HG03354 (cell line): ENCODE results near the gene EFNA1.
A peak's percentile ranks its signal among the peaks of the same experiment; 100 is the strongest.
"Not testable (repeated sequence)": the region's sequence is repeated elsewhere in the genome, so short reads cannot be mapped to it uniquely, and the experiment has no call there.

Experiments
- ATAC-seq: cut with Tn5 transposase; IDR thresholded peaks from one replicate; pipeline ENCODE4 v1.9.1; 2021; ENCODE audit warnings: mild to moderate bottlenecking; ENCODE audit not compliant: unreplicated experiment, poor library complexity, severe bottlenecking

Gene EFNA1

GRCh38 chr1:155137154-155137949 lies 9.7 kb downstream of the EFNA1 start:
- no peak for ATAC-seq

GRCh38 chr1:155139895-155140629 lies 12.4 kb downstream of the EFNA1 start, which contains the start of gene DPM3:
Gene DPM3 (minus strand): TSS chr1:155140531. CDS start chr1:155140240, 291 bp downstream.
- peak; percentile 71 for ATAC-seq

- ATAC-seq, result no peak
Observed at GRCh38 chr1:155140630-155140953, 12.9 kb downstream of the EFNA1 start.

- ATAC-seq, result no peak
Observed at GRCh38 chr1:155141749-155142148, 14.1 kb downstream of the EFNA1 start.

GRCh38 chr1:155145491-155145890 lies 17.8 kb downstream of the EFNA1 start:
- no peak for ATAC-seq

GRCh38 chr1:155155996-155156643 lies 28.4 kb downstream of the EFNA1 start:
- ATAC-seq, result not testable (repeated sequence)

GRCh38 chr1:155158991-155159390 lies 31.3 kb downstream of the EFNA1 start:
- ATAC-seq, result no peak

GRCh38 chr1:155160128-155160527 lies 32.5 kb downstream of the EFNA1 start:
- ATAC-seq, result no peak

- ATAC-seq, result not testable (repeated sequence)
Observed at GRCh38 chr1:155162631-155163030, 35.0 kb downstream of the EFNA1 start.

GRCh38 chr1:155163785-155164184 lies 36.1 kb downstream of the EFNA1 start:
- not testable (repeated sequence) for ATAC-seq

- ATAC-seq, result not testable (repeated sequence)
Observed at GRCh38 chr1:155164625-155165024, 36.9 kb downstream of the EFNA1 start.

- no peak for ATAC-seq
Observed at GRCh38 chr1:155166051-155166470, 38.4 kb downstream of the EFNA1 start.

GRCh38 chr1:155166471-155167165 lies 38.9 kb downstream of the EFNA1 start:
- ATAC-seq, result no peak

- peak; percentile 54 for ATAC-seq
Observed at GRCh38 chr1:155167166-155168104, 39.8 kb downstream of the EFNA1 start.

GRCh38 chr1:155168105-155168445 lies 40.4 kb downstream of the EFNA1 start:
- not testable (repeated sequence) for ATAC-seq

GRCh38 chr1:155168456-155169210 lies 41.0 kb downstream of the EFNA1 start:
- no peak for ATAC-seq

GRCh38 chr1:155169541-155169940 lies 41.9 kb downstream of the EFNA1 start:
- ATAC-seq, result no peak

- no peak for ATAC-seq
Observed at GRCh38 chr1:155170101-155170785, 42.6 kb downstream of the EFNA1 start.
